ENCODE data around the gene SLC5A3. TPM values are rescaled to one million over a fixed set of nuclear protein-coding genes. Genes with fewer than 3 reads are reported as not detected.
A peak's percentile ranks its signal among the peaks of the same experiment; 100 is the strongest.

The SLC5A3 gene
- polyA plus RNA-seq, 6 donors from 2014 or later, result 0.06 to 0.92 (median 0.71) TPM

GRCh38 chr21:34042735-34043134 is 30.6 kb upstream of the SLC5A3 start:
- H3K27me3 Mint-ChIP-seq, result peaks cover 0 to 7% (median 7%) of the 10 kb centered on the region in 3 donors
- no peaks in the 10 kb centered on the region for H3K36me3 Mint-ChIP-seq
- ATAC-seq (ENCODE audit: low read depth in 2 of 2) (no peak), DNase-seq (no peak)
- peaks cover 10 to 14% (median 14%) of the 10 kb centered on the region in 3 donors for H3K4me1 Mint-ChIP-seq
- H3K27ac Mint-ChIP-seq, result no peak overlapping the region
- no peak overlapping the region for H3K4me3 Mint-ChIP-seq
- H3K9me3 Mint-ChIP-seq, result no peaks in the 10 kb centered on the region

GRCh38 chr21:34043333-34043732 is 30.0 kb upstream of the SLC5A3 start:
- Mint-ChIP-seq H3K36me3 (no peaks in the 10 kb centered on the region), H3K27me3 (peaks cover 0 to 7% (median 1%) of the 10 kb centered on the region in 3 donors), H3K4me1 (peaks cover 10 to 15% (median 14%) of the 10 kb centered on the region in 3 donors), H3K27ac (no peak overlapping the region), H3K4me3 (no peak overlapping the region), H3K9me3 (no peaks in the 10 kb centered on the region)
- no peak for DNase-seq
- ATAC-seq (ENCODE audit: low read depth in 2 of 2), result no peak

GRCh38 chr21:34046917-34047316 is 26.5 kb upstream of the SLC5A3 start:
- Mint-ChIP-seq H3K9me3 (no peaks in the 10 kb centered on the region), H3K4me3 (peak overlapping the region in 6 of 8 donors; percentile 2 to 67 (median 44)), H3K27me3 (peaks cover 0 to 7% (median 0%) of the 10 kb centered on the region in 3 donors), H3K27ac (peak overlapping the region in 4 of 6 donors; percentile 21 to 90 (median 76)), H3K36me3 (no peaks in the 10 kb centered on the region), H3K4me1 (peaks cover 10 to 15% (median 14%) of the 10 kb centered on the region in 3 donors)
- ATAC-seq (ENCODE audit: low read depth in 2 of 2) (peak; percentile 90 to 92), DNase-seq (peak; percentile 19)

- Mint-ChIP-seq H3K27ac (peak overlapping the region in 1 of 6 donors; percentile 39), H3K4me3 (peak overlapping the region in 4 of 8 donors; percentile 11 to 50 (median 23)), H3K4me1 (peaks cover 10 to 15% (median 14%) of the 10 kb centered on the region in 3 donors), H3K9me3 (no peaks in the 10 kb centered on the region), H3K27me3 (peaks cover 0 to 7% (median 0%) of the 10 kb centered on the region in 3 donors), H3K36me3 (no peaks in the 10 kb centered on the region)
- DNase-seq (no peak), ATAC-seq (ENCODE audit: low read depth in 2 of 2) (no peak)
Measured at GRCh38 chr21:34047835-34048234, 25.5 kb upstream of the SLC5A3 start.

- Mint-ChIP-seq H3K4me1 (peaks cover 9 to 13% (median 10%) of the 10 kb centered on the region in 3 donors), H3K27me3 (no peaks in the 10 kb centered on the region), H3K36me3 (no peaks in the 10 kb centered on the region), H3K4me3 (no peak overlapping the region), H3K9me3 (peaks cover 0 to 2% (median 0%) of the 10 kb centered on the region in 7 donors), H3K27ac (peak overlapping the region in 1 of 6 donors; percentile 23)
- ATAC-seq (ENCODE audit: low read depth in 2 of 2) (no peak), DNase-seq (no peak)
Measured at GRCh38 chr21:34052171-34052570, 21.2 kb upstream of the SLC5A3 start.

GRCh38 chr21:34054259-34054658 is 19.1 kb upstream of the SLC5A3 start:
- Mint-ChIP-seq H3K36me3 (no peaks in the 10 kb centered on the region), H3K9me3 (peaks cover 0 to 2% (median 0%) of the 10 kb centered on the region in 7 donors), H3K27ac (no peak overlapping the region), H3K27me3 (no peaks in the 10 kb centered on the region), H3K4me3 (no peak overlapping the region), H3K4me1 (peaks cover 7 to 9% (median 9%) of the 10 kb centered on the region in 3 donors)
- no peak for ATAC-seq (ENCODE audit: low read depth in 2 of 2)
- DNase-seq, result no peak

- Mint-ChIP-seq H3K36me3 (no peaks in the 10 kb centered on the region), H3K27ac (peak overlapping the region in 1 of 6 donors; percentile 65), H3K4me1 (peaks cover 7 to 9% (median 9%) of the 10 kb centered on the region in 3 donors), H3K4me3 (peak overlapping the region in 1 of 8 donors; percentile 76), H3K9me3 (peaks cover 0 to 2% (median 0%) of the 10 kb centered on the region in 7 donors), H3K27me3 (no peaks in the 10 kb centered on the region)
- ATAC-seq (ENCODE audit: low read depth in 2 of 2) (peak in 1 of 2 donors; percentile 23), DNase-seq (no peak)
Measured at GRCh38 chr21:34055615-34056014, 17.8 kb upstream of the SLC5A3 start.

- no peaks in the 10 kb centered on the region for H3K4me1 Mint-ChIP-seq
- H3K9me3 Mint-ChIP-seq, result peaks cover 0 to 2% (median 0%) of the 10 kb centered on the region in 7 donors
- H3K36me3 Mint-ChIP-seq, result no peaks in the 10 kb centered on the region
- no peak overlapping the region for H3K27ac Mint-ChIP-seq
- H3K4me3 Mint-ChIP-seq, result no peak overlapping the region
- peaks cover 0 to 8% (median 6%) of the 10 kb centered on the region in 3 donors for H3K27me3 Mint-ChIP-seq
- ATAC-seq (ENCODE audit: low read depth in 2 of 2) (no peak), DNase-seq (no peak)
Measured at GRCh38 chr21:34061983-34062382, 11.4 kb upstream of the SLC5A3 start.

GRCh38 chr21:34065027-34065426 is 8.4 kb upstream of the SLC5A3 start:
- H3K27ac Mint-ChIP-seq, result peak overlapping the region in 1 of 6 donors; percentile 5
- H3K4me3 Mint-ChIP-seq, result no peak overlapping the region
- H3K4me1 Mint-ChIP-seq, result no peaks in the 10 kb centered on the region
- H3K36me3 Mint-ChIP-seq, result no peaks in the 10 kb centered on the region
- DNase-seq, result no peak
- peaks cover 0 to 8% (median 6%) of the 10 kb centered on the region in 3 donors for H3K27me3 Mint-ChIP-seq
- H3K9me3 Mint-ChIP-seq, result peaks cover 0 to 2% (median 0%) of the 10 kb centered on the region in 7 donors
- no peak for ATAC-seq (ENCODE audit: low read depth in 2 of 2)

- ATAC-seq (ENCODE audit: low read depth in 2 of 2) (no peak), DNase-seq (no peak)
- Mint-ChIP-seq H3K36me3 (no peaks in the 10 kb centered on the region), H3K4me3 (peak overlapping the region in 7 of 8 donors; percentile 75 to 93 (median 87)), H3K27me3 (no peaks in the 10 kb centered on the region), H3K27ac (peak overlapping the region in 2 of 6 donors; percentile 1 to 65), H3K9me3 (no peaks in the 10 kb centered on the region), H3K4me1 (peaks cover 16 to 31% (median 22%) of the 10 kb centered on the region in 3 donors)
Measured at GRCh38 chr21:34071683-34072082, 1.7 kb upstream of the SLC5A3 start.

- Mint-ChIP-seq H3K27me3 (no peaks in the 10 kb centered on the region), H3K9me3 (no peaks in the 10 kb centered on the region), H3K4me1 (peaks cover 23 to 36% (median 26%) of the 10 kb centered on the region in 3 donors), H3K27ac (peak overlapping the region in 4 of 6 donors; percentile 35 to 90 (median 69)), H3K4me3 (peak overlapping the region; percentile 75 to 94 (median 88)), H3K36me3 (no peaks in the 10 kb centered on the region)
- no peak for DNase-seq
- no peak for ATAC-seq (ENCODE audit: low read depth in 2 of 2)
Measured at GRCh38 chr21:34072145-34073031, 990 bp upstream of the SLC5A3 start.

- peak; percentile 67 to 70 for ATAC-seq (ENCODE audit: low read depth in 2 of 2)
- H3K36me3 Mint-ChIP-seq, result no peaks in the 10 kb centered on the region
- peaks cover 32 to 49% (median 39%) of the 10 kb centered on the region in 3 donors for H3K4me1 Mint-ChIP-seq
- peak overlapping the region; percentile 66 to 95 (median 88) for H3K27ac Mint-ChIP-seq
- peak overlapping the region; percentile 83 to 98 (median 92) for H3K4me3 Mint-ChIP-seq
- no peaks in the 10 kb centered on the region for H3K9me3 Mint-ChIP-seq
- no peaks in the 10 kb centered on the region for H3K27me3 Mint-ChIP-seq
- DNase-seq, result no peak
Measured at GRCh38 chr21:34073749-34074282, 438 bp downstream of the SLC5A3 start.

GRCh38 chr21:34074283-34075090 is 1.1 kb downstream of the SLC5A3 start:
- ATAC-seq (ENCODE audit: low read depth in 2 of 2) (no peak), DNase-seq (no peak)
- Mint-ChIP-seq H3K4me1 (peaks cover 33 to 55% (median 44%) of the 10 kb centered on the region in 3 donors), H3K36me3 (no peaks in the 10 kb centered on the region), H3K27ac (peak overlapping the region; percentile 66 to 95 (median 88)), H3K27me3 (no peaks in the 10 kb centered on the region), H3K4me3 (peak overlapping the region; percentile 83 to 98 (median 92)), H3K9me3 (no peaks in the 10 kb centered on the region)

All from naive B cell (primary cell).